Measurements from ENCODE around the gene ESCO1. TPM values are rescaled to one million over a fixed set of nuclear protein-coding genes. Genes with fewer than 3 reads are reported as not detected.

Gene ESCO1
- total and polyA plus RNA-seq, 2 of the 13 experiments (the other 11 are each of a cell fraction or from before 2014, with no cell fraction given): 6.3 to 19.4 TPM

- TF ChIP-seq CEBPZ (IDR thresholded peaks at IDR 0.05; ENCODE audit: low read length) (no peak), POGK (CRISPR knock-in tag; conservative IDR thresholded peaks at IDR 0.05) (0 out of 2 replicates have a peak, but pooled peaks have one; percentile 43), ZNF543 (CRISPR knock-in tag; IDR thresholded peaks at IDR 0.05) (no peak), ARID3A (IDR thresholded peaks at IDR 0.05; ENCODE audit: low read depth, low read length) (peak; percentile 94), FOXJ3 (CRISPR knock-in tag; IDR thresholded peaks at IDR 0.05; ENCODE audit: borderline replicate concordance) (peak; percentile 88), ZNF607 (CRISPR knock-in tag; IDR thresholded peaks at IDR 0.05; ENCODE audit: borderline replicate concordance) (no peak), NR2F1 (CRISPR knock-in tag; IDR thresholded peaks at IDR 0.05) (peak; percentile 69 to 86; a peak in 3 of 4 replicates), NCOA2 (CRISPR knock-in tag; IDR thresholded peaks at IDR 0.05) (peak; percentile 87), ZNF20 (CRISPR knock-in tag; IDR thresholded peaks at IDR 0.05) (no peak), DNMT1 (CRISPR knock-in tag; IDR thresholded peaks at IDR 0.05) (no peak), NFRKB (IDR thresholded peaks at IDR 0.05) (no peak), NONO (IDR thresholded peaks at IDR 0.05) (no peak), NONO (CRISPR knock-in tag; conservative IDR thresholded peaks at IDR 0.05) (peak; percentile 53), TP53 (CRISPR knock-in tag; conservative IDR thresholded peaks at IDR 0.05) (no peak), MAFG (CRISPR knock-in tag; IDR thresholded peaks at IDR 0.05) (no peak), HNRNPUL1 (IDR thresholded peaks at IDR 0.05; ENCODE audit: low read depth, low read length) (no peak), IRF1 (CRISPR knock-in tag; IDR thresholded peaks at IDR 0.05; ENCODE audit: low read depth) (no peak), BORCS8-MEF2B (CRISPR knock-in tag; IDR thresholded peaks at IDR 0.05) (no peak), ZSCAN5A (CRISPR knock-in tag; IDR thresholded peaks at IDR 0.05; ENCODE audit: borderline replicate concordance) (peak; percentile 72; the same call in 1 of the 2 replicates), PHF20 (CRISPR knock-in tag; IDR thresholded peaks at IDR 0.05) (no peak), ZKSCAN5 (CRISPR knock-in tag; IDR thresholded peaks at IDR 0.05) (no peak), CCAR2 (optimal IDR thresholded peaks at IDR 0.05; ENCODE audit: low read depth, low read length) (no peak)
These were observed 50.0 kb downstream of the ESCO1 start (continued) for GRCh38 chr18:21550510-21550970.
